K562 (cell line): ENCODE results near the gene KCNJ10. TPM values are rescaled to one million over a fixed set of nuclear protein-coding genes. Genes with fewer than 3 reads are reported as not detected.

ENCODE experiments used
- ATAC-seq: fragments of 200-7000 bp; cut with Tn5 transposase; 3 replicates; pipeline ENCODE4 v1.9.1; 2020; ENCODE audit warnings: moderate library complexity
- BruUV-seq: library from RNA; stranded (reverse); fragments of 400-500 nt; replicated peaks from 2 replicates; lab custom pipeline; 2021; lab: Mats Ljungman, UMichigan
- CTCF ChIA-PET: fragments of 300-600 bp; formaldehyde crosslinking; extraction: SDS; loops from one replicate; lab custom pipeline; 2021; ENCODE audit warnings: low intra/inter-chr PET ratio; lab: Yijun Ruan, JAX
- POLR2A ChIA-PET: fragments of 300-600, 350-650 bp; sonication (Branson Sonifier 250); formaldehyde crosslinking; extraction: SDS; loops from one replicate; lab custom pipeline; 2021; ENCODE audit warnings: antibody characterized with exemption, inconsistent platforms; lab: Yijun Ruan, JAX
- DNase-seq, 4 experiments: peaks; one replicate each; pipeline versions ENCODE4 v3.0.0 to v3.0.0-alpha.2; 2011 to 2018; ENCODE audit warnings: low spot score in 3 of 4, mixed read lengths in 3 of 4; ENCODE audit errors: extremely low read depth in 1 of 4
- FAIRE-seq: peaks from 2 replicates; lab custom pipeline; 2011; peaks lifted over from hg19 to GRCh38; lab: Jason Lieb, UNC
- H2AFZ ChIP-seq: 2 replicates; pipeline ENCODE4 v1.6.0; 2011; ENCODE audit warnings: low read depth, low read length, control low read depth, inconsistent platforms
- H3K27ac ChIP-seq: fragments of 200-600 bp; 3 replicates; pipeline ENCODE4 v1.8.0; 2011; ENCODE audit warnings: low read depth, mild to moderate bottlenecking, control low read depth, inconsistent platforms, low read length, moderate library complexity, mixed read lengths; ENCODE audit errors: extremely low read depth
- H3K27me3 ChIP-seq, 2 experiments: fragments of 300-600 bp in 1 of 2; 2 replicates in 1 of 2; 3 replicates in 1 of 2; pipeline versions ENCODE4 v1.6.0 to v1.8.0; 2011; ENCODE audit warnings: inconsistent platforms in 2 of 2, low read length in 2 of 2, mild to moderate bottlenecking in 1 of 2, mixed read lengths in 1 of 2, moderate library complexity in 1 of 2; ENCODE audit not compliant: control insufficient read depth in 2 of 2, insufficient read depth in 2 of 2
- H3K36me3 ChIP-seq: fragments of 300-600 bp; 3 replicates; pipeline ENCODE4 v1.8.0; 2011; ENCODE audit warnings: mild to moderate bottlenecking, low read length, inconsistent platforms; ENCODE audit not compliant: control insufficient read depth, insufficient read depth
- H3K4me1 ChIP-seq, 2 experiments: fragments of 200-600 bp in 1 of 2; replicated peaks in 1 of 2; 2 replicates in 1 of 2; 3 replicates in 1 of 2; pipeline versions ENCODE4 v1.5.1 to v1.8.0; 2011; ENCODE audit warnings: inconsistent platforms in 2 of 2, low read length in 2 of 2, mild to moderate bottlenecking in 1 of 2, mixed read lengths in 1 of 2, moderate library complexity in 1 of 2; ENCODE audit not compliant: control insufficient read depth in 2 of 2, insufficient read depth in 2 of 2
- H3K4me2 ChIP-seq: 2 replicates; pipeline ENCODE4 v1.6.1; 2011; ENCODE audit warnings: low read length, control low read depth, inconsistent platforms, mixed read lengths; ENCODE audit not compliant: insufficient read depth
- H3K4me3 ChIP-seq: fragments of 200-600 bp; sonication (generic), shearing (Covaris generic); 2 replicates; pipeline ENCODE4 v1.5.1; 2016; ENCODE audit warnings: control low read depth, inconsistent platforms
- H3K79me2 ChIP-seq: fragments of 200-600 bp; 3 replicates; pipeline ENCODE4 v1.8.0; 2011; ENCODE audit warnings: low read length, inconsistent platforms; ENCODE audit not compliant: control insufficient read depth, insufficient read depth
- H3K9ac ChIP-seq, 2 experiments: 2 replicates each; pipeline versions ENCODE4 v1.6.0 to v1.6.1; 2011; ENCODE audit warnings: low read depth in 2 of 2, low read length in 2 of 2, control low read depth in 1 of 2, inconsistent platforms in 1 of 2, mild to moderate bottlenecking in 1 of 2, mixed read lengths in 1 of 2; ENCODE audit not compliant: insufficient read depth in 1 of 2
- H3K9me1 ChIP-seq: one replicate; pipeline ENCODE4 v1.6.0; 2011; ENCODE audit warnings: inconsistent platforms, mild to moderate bottlenecking, low read length, moderate library complexity; ENCODE audit not compliant: control insufficient read depth, insufficient read depth
- H3K9me3 ChIP-seq: replicated peaks from 2 replicates; pipeline ENCODE4 v1.5.1; 2011; ENCODE audit warnings: low read depth, low read length, inconsistent platforms; ENCODE audit not compliant: control insufficient read depth, insufficient read depth
- H4K20me1 ChIP-seq: replicated peaks from 2 replicates; pipeline ENCODE4 v1.6.1; 2011; ENCODE audit warnings: low read length, inconsistent platforms, mixed read lengths; ENCODE audit not compliant: control insufficient read depth, insufficient read depth
- BRF1 ChIP-seq: IDR thresholded peaks from 3 replicates; pipeline ENCODE4 v1.6.1; 2011; ENCODE audit warnings: borderline replicate concordance, mild to moderate bottlenecking; ENCODE audit not compliant: insufficient read length; ENCODE audit errors: extremely low read depth
- DEAF1 ChIP-seq: fragments of 450-650 bp; formaldehyde crosslinking; IDR thresholded peaks from 2 replicates; pipeline ENCODE4 v1.4.0; 2020; ENCODE audit warnings: mild to moderate bottlenecking, moderate library complexity
- RBM17 ChIP-seq: fragments of 200-400 bp; formaldehyde crosslinking; IDR thresholded peaks from 2 replicates; pipeline ENCODE4 v1.6.1; 2017; ENCODE audit warnings: low read depth, mild to moderate bottlenecking, low read length, borderline replicate concordance
- TRIM24 ChIP-seq, 2 experiments: fragments of 450-650 bp; IDR thresholded peaks; 2 replicates each; pipeline ENCODE4 v1.6.1; 2016
- ZBTB34 ChIP-seq: fragments of 250-450 bp; sonication (Bioruptor Pico); IDR thresholded peaks from 2 replicates; pipeline ENCODE4 v1.8.0; 2021; ENCODE audit warnings: mild to moderate bottlenecking, moderate library complexity
- ZNF561 ChIP-seq: fragments of 450-650 bp; formaldehyde crosslinking; conservative IDR thresholded peaks from 2 replicates; pipeline ENCODE4 v1.4.0; 2020; ENCODE audit warnings: mild to moderate bottlenecking, moderate library complexity
- ZNF586 ChIP-seq: fragments of 450-650 bp; formaldehyde crosslinking; conservative IDR thresholded peaks from 2 replicates; pipeline ENCODE4 v1.4.0; 2020; ENCODE audit warnings: mild to moderate bottlenecking, moderate library complexity
- ZNF668 ChIP-seq: fragments of 250-450 bp; sonication (Bioruptor Pico); IDR thresholded peaks from 2 replicates; pipeline ENCODE4 v1.8.0; 2022; ENCODE audit warnings: mild to moderate bottlenecking, inconsistent platforms
- WGBS: fragments of 100-300 bp; shearing (Covaris generic); methylation state at CpG from one replicate; pipeline ENCODE4 v1.1.6; 2016; ENCODE audit warnings: low coverage, mixed read lengths; ENCODE audit not compliant: insufficient coverage; ENCODE audit errors: missing lambda C conversion rate; 5-methylcytosine and 5-hydroxymethylcytosine counted together
- in situ Hi-C: fragments of 300-500 bp; cut with MboI; formaldehyde crosslinking; loops from 4 replicates; pipeline ENCODE4 v1.15.0; 2018; ENCODE audit warnings: inconsistent platforms, mixed read lengths
- intact Hi-C: fragments of 100-400 bp; cut with micrococcal nuclease; formaldehyde crosslinking; loops from 2 replicates; pipeline ENCODE4 v1.14.2; 2022
- polyA plus RNA-seq, 8 experiments: library from polyadenylated mRNA; depleted of rRNA in 4 of 8; stranded (reverse) in 5 of 8; unstranded in 3 of 8; fragments of >200 nt; fragmentation: Nextera tagmentation in 2 of 8; fragmentation: Illumina TruSeq in 1 of 8; extraction: Ambion mirVana in 2 of 8; extraction: Trizol in 1 of 8; gene quantifications; 2 replicates each; pipeline versions ENCODE4 v1.2.1 to v1.2.3, GENCODE V29; 2011 to 2014; ENCODE audit warnings: inconsistent platforms in 1 of 8, missing spikeins in 1 of 8
- total RNA-seq, 7 experiments: library from RNA; depleted of rRNA in 6 of 7; stranded (reverse); fragments of >200 nt in 6 of 7; fragmentation: Illumina TruSeq in 2 of 7; extraction: Trizol in 2 of 7; gene quantifications; 2 replicates each; pipeline versions ENCODE4 v1.2.1 to v1.2.3, GENCODE V29; 2011 to 2021; ENCODE audit warnings: low replicate concordance in 1 of 7

The KCNJ10 gene
- total and polyA plus RNA-seq, 9 of the 15 experiments (the other 6 are each of a cell fraction or from before 2014, with no cell fraction given), result 0.06 to 0.11 TPM; not detected in 7

- Histone ChIP-seq H3K79me2 (no peaks in the 10 kb centered on the region), H3K9me3 (no peaks in the 10 kb centered on the region), H2AFZ (peak overlapping the region; percentile 99; the same call in 1 of the 2 replicates), H4K20me1 (peaks cover 4% of the 10 kb centered on the region; the same call in 1 of the 2 replicates), H3K36me3 (no peaks in the 10 kb centered on the region), H3K27ac (no peak overlapping the region; the same call in 2 of the 3 replicates), H3K4me1 (peaks cover 18 to 31% of the 10 kb centered on the region in 2 experiments; a peak in 4 of 5 replicates), H3K9me1 (no peaks in the 10 kb centered on the region), H3K4me2 (no peak overlapping the region), H3K27me3 (no peaks in the 10 kb centered on the region), H3K9ac (peak overlapping the region in 1 of 2 experiments; percentile 67; a peak in 2 of 4 replicates), H3K4me3 (no peak overlapping the region)
- FAIRE-seq (no peak), ATAC-seq (no peak), DNase-seq (no peak)
- 39% methylated on average over 2 of the region's 2 CpGs for WGBS
- no TSS peak for BruUV-seq
- intact Hi-C loops (loop anchor here (2.0 kb wide), 2 partner anchors 93 to 191 kb away; no protein-coding TSS in a partner anchor), in situ Hi-C loops (loop anchor here (10.0 kb wide), 1 partner anchor 275 kb away; no protein-coding TSS in a partner anchor)
- TF ChIP-seq TRIM24 (IDR thresholded peaks at IDR 0.05), result no peak
- no peak for TF ChIP-seq BRF1
- no peak for TF ChIP-seq ZNF561
- TF ChIP-seq ZBTB34 (CRISPR knock-in tag), result no peak
- no peak for TF ChIP-seq ZNF586 (CRISPR knock-in tag)
- no peak for TF ChIP-seq DEAF1 (CRISPR knock-in tag)
- TF ChIP-seq ZNF668 (CRISPR knock-in tag), result no peak
- TF ChIP-seq RBM17, result no peak
- ChIA-PET POLR2A (interaction anchor here (0.5 kb wide), 1 partner anchor 176 kb away, joined by 3 read pairs; no protein-coding TSS in a partner anchor), CTCF (interaction anchor here (1.2 to 2.9 kb wide), 2 partner anchors 64 to 152 kb away, joined by 3 to 11 read pairs; no protein-coding TSS in a partner anchor)
Measured at GRCh38 chr1:160099716-160100375, 29.9 kb upstream of the KCNJ10 start.
